NB4 (cell line): Measurements from ENCODE around the gene MALSU1.

Source experiments
- CTCF ChIP-seq: IDR thresholded peaks from one replicate; pipeline ENCODE4 v1.5.1; 2012; ENCODE audit warnings: low read depth, low read length
- POLR2A ChIP-seq: IDR thresholded peaks from 2 replicates; pipeline ENCODE4 v1.6.1; 2011; ENCODE audit warnings: mild to moderate bottlenecking; ENCODE audit not compliant: insufficient read length; ENCODE audit errors: extremely low read depth

GRCh38 chr7:23272275-23272674 is 26.9 kb upstream of the MALSU1 start:
- TF ChIP-seq CTCF = no peak
- no peak for TF ChIP-seq POLR2A
